ENCODE measurements around the gene PTTG2.

Gene PTTG2

GRCh38 chr4:37928426-37929416 is 31.5 kb upstream of the PTTG2 start:
- no peak for TF ChIP-seq CTCF (IDR thresholded peaks at IDR 0.05)
- Histone ChIP-seq H3K4me3 (no peak overlapping the region), H3K27ac (no peak overlapping the region)
- DNase-seq (ENCODE audit: low spot score) = no peak

GRCh38 chr4:37934096-37934495 is 26.1 kb upstream of the PTTG2 start:
- H3K4me3 ChIP-seq = no peak overlapping the region
- H3K27ac ChIP-seq = no peak overlapping the region
- no peak for TF ChIP-seq CTCF (IDR thresholded peaks at IDR 0.05)
- no peak for DNase-seq (ENCODE audit: low spot score)

- no peak for TF ChIP-seq CTCF (IDR thresholded peaks at IDR 0.05)
- no peak for DNase-seq (ENCODE audit: low spot score)
- H3K27ac ChIP-seq = no peak overlapping the region
- no peak overlapping the region for H3K4me3 ChIP-seq
Measured at GRCh38 chr4:37934609-37935008, 25.6 kb upstream of the PTTG2 start.

GRCh38 chr4:37935026-37935425 is 25.2 kb upstream of the PTTG2 start:
- no peak for TF ChIP-seq CTCF (IDR thresholded peaks at IDR 0.05)
- no peak for DNase-seq (ENCODE audit: low spot score)
- Histone ChIP-seq H3K4me3 (no peak overlapping the region), H3K27ac (no peak overlapping the region)

- peak; percentile 76 for DNase-seq (ENCODE audit: low spot score)
- peak overlapping the region in 1 of 2 donors; percentile 56 for H3K27ac ChIP-seq
Measured at GRCh38 chr4:37936889-37937498, 23.2 kb upstream of the PTTG2 start.

GRCh38 chr4:37938208-37938607 is 22.0 kb upstream of the PTTG2 start:
- TF ChIP-seq CTCF (IDR thresholded peaks at IDR 0.05) = no peak
- H3K27ac ChIP-seq = no peak overlapping the region
- no peak overlapping the region for H3K4me3 ChIP-seq
- no peak for DNase-seq (ENCODE audit: low spot score)

More at GRCh38 chr4:37936889-37937498, 23.2 kb upstream of the PTTG2 start:
- TF ChIP-seq CTCF (IDR thresholded peaks at IDR 0.05) = no peak
- H3K4me3 ChIP-seq = no peak overlapping the region

Data from coronary artery (tissue), 2 donors.